SK-N-SH (cell line): ENCODE results near the gene RIN3. TPM values are rescaled to one million over a fixed set of nuclear protein-coding genes. Genes with fewer than 3 reads are reported as not detected.

Experiments used
- CTCF ChIA-PET: fragments of 300-600, 350-600 bp; formaldehyde crosslinking; extraction: SDS; loops from one replicate; lab custom pipeline; 2021; lab: Yijun Ruan, JAX
- POLR2A ChIA-PET: fragments of 350-600 bp; sonication (Branson Sonifier 250); formaldehyde crosslinking; extraction: SDS; loops from one replicate; lab custom pipeline; 2020; ENCODE audit warnings: antibody characterized with exemption, inconsistent platforms; lab: Yijun Ruan, JAX
- DNase-seq: peaks from one replicate; pipeline ENCODE4 v3.0.0; 2012
- H2AFZ ChIP-seq: fragments of 200-600 bp; sonication (generic); 2 replicates; pipeline ENCODE4 v1.8.1; 2016; ENCODE audit warnings: antibody characterized with exemption, mild to moderate bottlenecking, low read depth
- H3F3A ChIP-seq: fragments of 200-600 bp; sonication (generic); replicated peaks from 2 replicates; pipeline ENCODE3; 2016; ENCODE audit warnings: antibody characterized with exemption, mild to moderate bottlenecking; ENCODE audit not compliant: insufficient read depth
- H3K27ac ChIP-seq, 2 experiments: fragments of 200-500 bp in 1 of 2; fragments of 200-600 bp in 1 of 2; sonication (Bioruptor generic) in 1 of 2; sonication (generic), shearing (Covaris generic) in 1 of 2; 2 replicates each; pipeline versions ENCODE4 v1.5.1 to v1.6.1; 2014 to 2016; ENCODE audit warnings: low read depth in 2 of 2, inconsistent platforms in 1 of 2, low read length in 1 of 2, mild to moderate bottlenecking in 1 of 2, mixed read lengths in 1 of 2
- H3K27me3 ChIP-seq: fragments of 200-600 bp; sonication (generic), shearing (Covaris generic); 2 replicates; pipeline ENCODE4 v1.6.1; 2016; ENCODE audit warnings: mixed run types; ENCODE audit not compliant: insufficient read depth
- H3K36me3 ChIP-seq, 2 experiments: fragments of 200-500 bp in 1 of 2; fragments of 200-600 bp in 1 of 2; sonication (Bioruptor generic) in 1 of 2; sonication (generic) in 1 of 2; replicated peaks in 1 of 2; 2 replicates each; pipeline versions ENCODE3 to v1.5.1; 2014 to 2016; ENCODE audit warnings: low read length in 1 of 2, mild to moderate bottlenecking in 1 of 2; ENCODE audit not compliant: insufficient read depth in 2 of 2, control insufficient read depth in 1 of 2
- H3K4me1 ChIP-seq, 2 experiments: fragments of 200-500 bp in 1 of 2; fragments of 200-600 bp in 1 of 2; sonication (Bioruptor generic) in 1 of 2; sonication (generic), shearing (Covaris generic) in 1 of 2; 2 replicates each; pipeline versions ENCODE4 v1.5.1 to v1.6.1; 2014 to 2016; ENCODE audit warnings: low read depth in 1 of 2, low read length in 1 of 2, mixed run types in 1 of 2; ENCODE audit not compliant: insufficient read depth in 2 of 2, control insufficient read depth in 1 of 2
- H3K4me2 ChIP-seq: fragments of 200-600 bp; sonication (generic), shearing (Covaris generic); 2 replicates; pipeline ENCODE4 v1.6.1; 2017; ENCODE audit warnings: mixed run types
- H3K4me3 ChIP-seq, 2 experiments: fragments of 200-500 bp in 1 of 2; fragments of 200-600 bp in 1 of 2; sonication (Bioruptor generic) in 1 of 2; sonication (generic), shearing (Covaris generic) in 1 of 2; 2 replicates each; pipeline versions ENCODE4 v1.5.1 to v1.8.1; 2014 to 2016; ENCODE audit warnings: low read depth in 2 of 2, inconsistent platforms in 1 of 2, low read length in 1 of 2, mild to moderate bottlenecking in 1 of 2, mixed read lengths in 1 of 2, moderate library complexity in 1 of 2
- H3K79me2 ChIP-seq: fragments of 200-600 bp; sonication (generic); 2 replicates; pipeline ENCODE4 v1.8.1; 2017; ENCODE audit warnings: mild to moderate bottlenecking; ENCODE audit not compliant: insufficient read depth
- H3K9ac ChIP-seq: fragments of 200-600 bp; sonication (generic); 2 replicates; pipeline ENCODE4 v1.6.1; 2017; ENCODE audit warnings: mixed run types
- H3K9me2 ChIP-seq: fragments of 200-600 bp; sonication (generic); 2 replicates; pipeline ENCODE4 v1.6.1; 2017; ENCODE audit warnings: mixed run types
- H3K9me3 ChIP-seq: fragments of 200-600 bp; sonication (generic); 2 replicates; pipeline ENCODE4 v1.6.1; 2017; ENCODE audit warnings: mixed run types, mild to moderate bottlenecking, moderate library complexity
- H4K20me1 ChIP-seq: fragments of 200-600 bp; sonication (generic); 2 replicates; pipeline ENCODE4 v1.6.1; 2017; ENCODE audit warnings: mild to moderate bottlenecking, mixed run types; ENCODE audit not compliant: insufficient read depth
- CHD2 ChIP-seq: fragments of 150-350 bp; IDR thresholded peaks from 2 replicates; pipeline ENCODE4 v1.6.1; 2018; ENCODE audit warnings: low read length; ENCODE audit not compliant: partially characterized antibody
- ELF1 ChIP-seq: IDR thresholded peaks from 2 replicates; pipeline ENCODE4 v1.4.0; 2012
- PBX3 ChIP-seq: IDR thresholded peaks from 2 replicates; pipeline ENCODE4; 2012
- RAD21 ChIP-seq: IDR thresholded peaks from 2 replicates; pipeline ENCODE4 v1.6.1; 2012; ENCODE audit warnings: mild to moderate bottlenecking, low read length
- REST ChIP-seq: IDR thresholded peaks from 2 replicates; pipeline ENCODE4 v1.6.1; 2012; ENCODE audit warnings: mild to moderate bottlenecking, low read depth, low read length, moderate library complexity
- SIN3A ChIP-seq: IDR thresholded peaks from 2 replicates; pipeline ENCODE4 v1.6.1; 2012; ENCODE audit warnings: low read depth, mild to moderate bottlenecking, low read length, moderate library complexity, borderline replicate concordance
- SMC3 ChIP-seq: IDR thresholded peaks from 2 replicates; pipeline ENCODE4 v1.6.1; 2012; ENCODE audit warnings: low read depth, low read length, improper control_type of control experiment
- USF1 ChIP-seq: IDR thresholded peaks from 2 replicates; pipeline ENCODE4 v1.4.0; 2012; ENCODE audit warnings: low read depth, borderline replicate concordance
- USF2 ChIP-seq: fragments of 150-350 bp; IDR thresholded peaks from 2 replicates; pipeline ENCODE4 v1.6.1; 2017; ENCODE audit warnings: antibody characterized with exemption, low read length, low read depth, borderline replicate concordance
- YY1 ChIP-seq: IDR thresholded peaks from 2 replicates; pipeline ENCODE4 v1.4.0; 2012; ENCODE audit warnings: low read depth, mild to moderate bottlenecking
- WGBS: methylation state at CpG from one replicate; pipeline ENCODE4 v1.1.6; 2017; ENCODE audit warnings: low lambda C conversion rate; 5-methylcytosine and 5-hydroxymethylcytosine counted together
- polyA plus RNA-seq, 3 experiments: library from polyadenylated mRNA; depleted of rRNA; stranded (reverse); fragments of >200 nt; gene quantifications; 2 replicates each; pipeline ENCODE4 v1.2.3, GENCODE V29; 2012

The RIN3 gene
- polyA plus RNA-seq, 1 of the 3 experiments (the other 2 are of a cell fraction), result 12.4 TPM

- Histone ChIP-seq H3K9me2 (no peaks in the 10 kb centered on the region), H3K36me3 (peaks cover 0 to 4% of the 10 kb centered on the region in 2 experiments), H3K4me2 (no peak overlapping the region), H3K27ac (no peak overlapping the region), H3K4me1 (no peaks in the 10 kb centered on the region), H3F3A (no peaks in the 10 kb centered on the region), H3K9ac (no peak overlapping the region), H3K27me3 (no peaks in the 10 kb centered on the region), H3K9me3 (no peaks in the 10 kb centered on the region), H4K20me1 (no peaks in the 10 kb centered on the region), H3K79me2 (no peaks in the 10 kb centered on the region), H3K4me3 (no peak overlapping the region), H2AFZ (no peak overlapping the region)
- no peak for DNase-seq
- 96% methylated on average over 10 of the region's 10 CpGs for WGBS
- ChIA-PET POLR2A (no interaction called here), CTCF (interaction anchor here (0.7 to 1.4 kb wide), 3 partner anchors 11 to 1071 kb away, joined by 3 to 6 read pairs (median 4); no protein-coding TSS in a partner anchor)
- TF ChIP-seq ELF1 (no peak), REST (no peak), USF2 (no peak), YY1 (no peak)
- TF ChIP-seq, all 33 proteins: peak for 0
Measured at GRCh38 chr14:92703516-92703915, 189.9 kb downstream of the RIN3 start.

GRCh38 chr14:92704036-92704804, 190.6 kb downstream of the RIN3 start:
- H3K79me2 ChIP-seq, result no peaks in the 10 kb centered on the region
- H3K9me2 ChIP-seq, result no peaks in the 10 kb centered on the region
- no peak overlapping the region for H3K4me3 ChIP-seq
- H3K9ac ChIP-seq, result no peak overlapping the region
- H3K4me2 ChIP-seq, result no peak overlapping the region
- CTCF ChIA-PET, result interaction anchor here (1.1 to 1.4 kb wide), 2 partner anchors 10 to 18 kb away, joined by 4 to 6 read pairs; no protein-coding TSS in a partner anchor
- H3K27ac ChIP-seq, result no peak overlapping the region
- 0 out of 4 replicates have a peak, but pooled peaks cover 0 to 5% of the 10 kb centered on the region in 2 experiments for H3K4me1 ChIP-seq
- no peaks in the 10 kb centered on the region for H3K9me3 ChIP-seq
- peaks cover 1% of the 10 kb centered on the region for H3F3A ChIP-seq
- no peaks in the 10 kb centered on the region for H4K20me1 ChIP-seq
- POLR2A ChIA-PET, result no interaction called here
- 87% methylated on average over 23 of the region's 23 CpGs for WGBS
- no peak overlapping the region for H2AFZ ChIP-seq
- DNase-seq, result no peak
- no peaks in the 10 kb centered on the region for H3K27me3 ChIP-seq
- H3K36me3 ChIP-seq, result peaks cover 0 to 4% of the 10 kb centered on the region in 2 experiments
- TF ChIP-seq ELF1, result no peak
- no peak for TF ChIP-seq SIN3A
- TF ChIP-seq CHD2, result no peak
- no peak for TF ChIP-seq USF2
- TF ChIP-seq RAD21, result no peak
- TF ChIP-seq USF1, result no peak
- TF ChIP-seq PBX3, result no peak
- TF ChIP-seq REST, result no peak
- TF ChIP-seq SMC3, result no peak
